Adipocyte (in vitro differentiated cells): Measurements from ENCODE around the gene KIF7.

ENCODE experiments used
- DNase-seq: peaks from one replicate; pipeline ENCODE4 v3.0.0-alpha.2; 2015; ENCODE audit warnings: low read depth
- H3K27me3 ChIP-seq: replicated peaks from 2 replicates; pipeline ENCODE4 v1.7.0; 2013; ENCODE audit warnings: mild to moderate bottlenecking, low read length, moderate library complexity; ENCODE audit not compliant: control insufficient read depth, insufficient read depth
- H3K36me3 ChIP-seq: 2 replicates; pipeline ENCODE4 v1.7.0; 2013; ENCODE audit warnings: low read length, mild to moderate bottlenecking, moderate library complexity; ENCODE audit not compliant: control insufficient read depth, insufficient read depth, severe bottlenecking
- H3K4me1 ChIP-seq: 2 replicates; pipeline ENCODE4 v1.7.0; 2013; ENCODE audit warnings: mild to moderate bottlenecking, low read length, moderate library complexity; ENCODE audit not compliant: control insufficient read depth, insufficient read depth
- H3K4me3 ChIP-seq: 2 replicates; pipeline ENCODE4 v1.7.0; 2013; ENCODE audit warnings: mild to moderate bottlenecking, low read length, moderate library complexity
- H3K9ac ChIP-seq: 2 replicates; pipeline ENCODE4 v1.7.0; 2013; ENCODE audit warnings: mild to moderate bottlenecking, low read length, moderate library complexity
- H3K9me3 ChIP-seq: 2 replicates; pipeline ENCODE4 v1.7.0; 2013; ENCODE audit warnings: mild to moderate bottlenecking, low read length, moderate library complexity; ENCODE audit not compliant: control insufficient read depth

KIF7 gene

DNA sequence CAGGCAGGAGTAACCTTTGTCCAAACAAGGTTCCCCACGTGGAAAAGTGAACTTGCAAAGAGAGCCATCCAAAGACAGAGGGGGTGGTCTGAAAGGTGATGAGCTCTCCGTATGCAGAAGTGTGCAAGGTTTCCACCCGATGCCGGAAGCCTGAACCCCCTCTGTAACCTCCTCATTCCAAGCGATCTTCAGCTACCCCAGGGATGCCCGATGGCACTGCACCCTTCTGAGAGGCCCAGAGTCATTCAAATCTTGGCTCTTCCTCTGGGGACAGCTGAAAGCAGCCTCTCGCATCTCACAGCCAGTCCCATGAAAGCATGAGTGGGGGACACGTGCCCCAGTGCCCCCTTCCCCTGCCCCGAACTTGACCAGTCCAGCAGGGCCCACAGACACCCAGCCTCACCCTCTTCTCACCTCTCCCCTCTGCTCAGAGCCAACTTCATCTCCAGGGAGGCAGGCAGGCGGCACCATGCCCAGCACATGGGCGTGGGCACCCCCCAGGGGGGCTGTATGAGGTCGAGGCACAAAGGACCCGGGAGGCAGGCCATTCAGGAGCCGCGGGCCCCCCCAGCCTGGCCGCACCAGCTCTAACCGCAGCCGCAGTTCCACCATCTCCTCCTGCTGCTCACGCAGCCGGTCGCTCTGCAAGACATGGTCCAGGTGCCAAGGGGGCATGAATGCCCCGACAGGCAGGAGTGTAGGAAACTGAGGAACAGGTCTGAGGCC lies 8.7 kb downstream of the KIF7 start:
- Histone ChIP-seq H3K9ac (peak overlapping the region; percentile 17), H3K9me3 (no peaks in the 10 kb centered on the region), H3K4me3 (no peak overlapping the region), H3K27me3 (no peaks in the 10 kb centered on the region), H3K4me1 (peaks cover 6% of the 10 kb centered on the region), H3K36me3 (peaks cover 75% of the 10 kb centered on the region)
- no peak for DNase-seq

DNA sequence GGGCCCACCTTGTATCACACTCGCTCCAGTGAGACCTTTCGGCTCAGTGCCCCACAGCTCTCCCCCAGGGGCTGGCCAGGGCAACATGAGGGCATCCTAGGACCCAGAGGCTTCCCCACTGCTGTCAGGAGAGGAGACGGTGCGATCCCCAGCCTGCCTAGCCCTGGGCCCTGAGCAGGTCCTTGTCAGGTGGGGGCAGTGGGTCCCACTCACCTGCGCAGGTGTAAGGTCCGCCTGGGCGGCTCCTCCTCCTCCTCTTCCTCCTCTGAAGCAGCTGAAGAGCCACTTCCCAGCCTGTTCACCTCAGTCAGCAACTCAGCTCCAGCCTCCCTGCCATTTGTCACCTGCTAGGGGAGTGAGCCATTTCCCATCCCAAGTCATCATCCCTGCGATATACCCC lies 9.6 kb downstream of the KIF7 start:
- Histone ChIP-seq H3K9me3 (no peaks in the 10 kb centered on the region), H3K4me1 (peaks cover 6% of the 10 kb centered on the region), H3K27me3 (no peaks in the 10 kb centered on the region), H3K9ac (no peak overlapping the region), H3K36me3 (peaks cover 81% of the 10 kb centered on the region), H3K4me3 (no peak overlapping the region)
- no peak for DNase-seq

DNA sequence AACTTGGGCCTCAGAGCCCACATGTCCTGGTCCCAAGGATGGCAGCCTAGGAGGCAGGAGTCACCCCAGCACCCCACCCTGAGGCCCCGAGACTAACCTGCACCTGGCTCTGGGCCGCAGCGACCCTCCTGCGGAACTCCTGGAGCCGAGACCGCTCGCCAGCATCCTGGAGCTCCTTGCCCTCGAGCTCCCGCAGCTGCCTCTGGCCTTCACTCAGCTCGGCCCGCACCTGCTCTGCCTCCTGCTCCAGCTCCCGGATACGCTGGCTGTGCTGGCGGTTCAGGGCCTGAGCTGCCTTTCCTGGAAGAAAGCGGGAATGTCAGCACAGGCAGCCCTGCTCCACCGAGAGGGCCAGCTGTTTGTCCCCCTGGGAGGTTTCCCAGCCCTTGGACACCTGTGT lies 13.2 kb downstream of the KIF7 start:
- H3K9ac ChIP-seq: no peak overlapping the region
- no peaks in the 10 kb centered on the region for H3K9me3 ChIP-seq
- H3K27me3 ChIP-seq: no peaks in the 10 kb centered on the region
- no peak for DNase-seq
- no peak overlapping the region for H3K4me3 ChIP-seq
- H3K4me1 ChIP-seq: peaks cover under 1% of the 10 kb centered on the region
- H3K36me3 ChIP-seq: peaks cover 63% of the 10 kb centered on the region

DNA sequence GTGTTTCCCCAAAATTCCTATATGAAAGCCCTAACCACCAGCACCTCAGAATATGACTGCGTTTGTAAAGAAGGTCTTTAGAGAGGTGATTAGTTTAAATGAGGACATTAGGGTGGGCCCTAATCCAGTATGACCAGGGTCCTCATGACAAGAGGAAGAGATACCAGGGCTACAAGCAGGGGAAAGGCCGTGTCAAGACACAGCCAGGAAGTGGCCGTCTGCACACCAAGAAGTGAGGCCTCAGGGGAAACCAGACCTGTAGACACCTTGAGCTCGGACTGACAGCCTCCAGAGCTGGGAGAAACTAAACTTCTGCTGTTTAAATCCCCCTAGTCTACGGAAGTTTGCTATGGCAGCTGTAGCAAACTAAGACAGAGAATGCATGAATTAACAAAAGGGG lies 14.2 kb downstream of the KIF7 start:
- no peaks in the 10 kb centered on the region for H3K4me1 ChIP-seq
- no peak for DNase-seq
- H3K36me3 ChIP-seq: peaks cover 55% of the 10 kb centered on the region
- no peaks in the 10 kb centered on the region for H3K9me3 ChIP-seq
- H3K4me3 ChIP-seq: no peak overlapping the region
- H3K27me3 ChIP-seq: no peaks in the 10 kb centered on the region
- no peak overlapping the region for H3K9ac ChIP-seq

DNA sequence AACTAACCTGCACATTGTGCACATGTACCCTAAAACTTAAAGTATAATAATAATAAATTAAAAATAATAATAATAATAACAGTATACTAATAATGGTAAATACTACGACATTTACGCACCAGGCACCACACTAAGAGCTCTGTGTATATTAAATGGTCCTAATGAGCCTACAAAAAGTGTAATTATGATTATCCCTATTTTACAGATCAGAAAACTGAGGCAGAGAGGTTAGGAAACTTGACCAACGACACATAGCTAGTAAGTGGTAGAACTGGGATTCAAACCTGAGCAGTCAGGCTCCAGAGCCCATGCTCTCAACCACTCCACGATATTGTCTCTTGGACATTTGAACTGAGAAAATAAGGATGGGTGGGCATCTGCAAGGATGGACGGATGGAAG lies 15.0 kb downstream of the KIF7 start:
- Histone ChIP-seq H3K4me3 (no peak overlapping the region), H3K4me1 (no peaks in the 10 kb centered on the region), H3K9me3 (no peaks in the 10 kb centered on the region), H3K27me3 (no peaks in the 10 kb centered on the region), H3K36me3 (peaks cover 47% of the 10 kb centered on the region), H3K9ac (no peak overlapping the region)
- DNase-seq: no peak

DNA sequence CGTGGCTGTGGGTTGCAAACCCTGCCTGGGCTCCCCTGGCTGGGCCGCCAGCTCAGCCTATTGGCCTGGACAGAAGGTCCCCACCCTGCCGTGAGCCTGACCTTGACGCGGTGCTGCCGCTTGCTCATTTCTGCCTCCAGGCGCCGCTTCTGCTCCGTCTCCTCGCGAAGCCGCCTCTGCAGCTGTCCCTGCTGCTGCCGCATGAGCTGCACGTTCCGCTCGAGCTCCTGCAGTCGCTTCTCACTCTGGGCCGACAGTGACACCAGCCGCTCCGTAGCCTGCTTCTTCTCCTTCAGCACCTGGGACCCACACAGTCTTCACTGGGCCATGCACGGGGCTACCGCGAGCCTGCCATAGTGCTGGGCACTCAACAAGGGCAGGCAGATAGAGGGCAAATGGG lies 21.7 kb downstream of the KIF7 start:
- no peak for DNase-seq
- Histone ChIP-seq H3K36me3 (peaks cover 50% of the 10 kb centered on the region), H3K4me3 (no peak overlapping the region)

DNA sequence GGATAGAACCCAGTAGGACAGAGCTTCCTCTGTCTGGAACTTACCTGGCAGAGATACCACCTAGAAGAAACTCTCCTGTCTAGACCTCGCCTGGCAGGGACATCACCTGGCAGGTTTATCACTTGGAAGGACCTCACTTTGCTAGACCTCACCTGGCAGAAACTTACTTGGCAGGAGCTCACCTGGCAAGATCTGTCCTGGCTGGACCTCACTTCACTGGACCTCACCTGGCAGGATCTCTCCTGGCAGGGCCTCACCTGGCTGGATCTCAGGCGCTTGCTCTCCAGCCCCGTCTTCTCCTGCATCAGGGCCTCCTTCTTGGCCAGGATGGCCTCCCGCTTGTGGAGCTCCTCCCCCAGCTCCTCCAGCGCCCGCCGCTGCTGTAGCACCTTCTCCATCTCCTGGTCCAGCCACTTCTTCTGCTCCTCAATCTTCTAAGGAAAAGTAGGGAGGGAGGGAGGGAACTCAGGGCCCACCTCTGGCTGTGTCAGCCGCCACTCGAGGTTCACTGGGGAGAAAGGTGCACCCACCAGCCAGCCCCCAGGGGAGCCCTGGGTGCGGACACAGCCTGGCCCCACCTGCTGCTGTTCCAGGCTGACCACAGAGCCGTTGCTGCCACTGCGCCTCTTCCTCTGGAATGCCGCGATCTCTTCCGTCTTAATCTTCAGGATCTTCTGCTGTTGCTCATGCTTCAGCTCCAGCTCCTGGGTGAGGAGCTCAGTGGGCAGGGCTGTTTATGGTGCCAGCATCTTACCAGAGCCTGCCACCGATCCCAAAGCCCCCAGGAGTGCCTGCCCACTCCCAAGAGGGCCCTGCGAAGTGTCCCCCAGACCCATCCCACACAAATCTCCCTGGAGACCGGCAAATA lies 22.5 kb downstream of the KIF7 start:
- no peak for DNase-seq
- H3K9me3 ChIP-seq: no peaks in the 10 kb centered on the region

More for the DNA sequence above, 21.7 kb downstream of the KIF7 start:
- no peak overlapping the region for H3K9ac ChIP-seq
- H3K27me3 ChIP-seq: no peaks in the 10 kb centered on the region
- H3K9me3 ChIP-seq: no peaks in the 10 kb centered on the region
- H3K4me1 ChIP-seq: no peaks in the 10 kb centered on the region

DNA sequence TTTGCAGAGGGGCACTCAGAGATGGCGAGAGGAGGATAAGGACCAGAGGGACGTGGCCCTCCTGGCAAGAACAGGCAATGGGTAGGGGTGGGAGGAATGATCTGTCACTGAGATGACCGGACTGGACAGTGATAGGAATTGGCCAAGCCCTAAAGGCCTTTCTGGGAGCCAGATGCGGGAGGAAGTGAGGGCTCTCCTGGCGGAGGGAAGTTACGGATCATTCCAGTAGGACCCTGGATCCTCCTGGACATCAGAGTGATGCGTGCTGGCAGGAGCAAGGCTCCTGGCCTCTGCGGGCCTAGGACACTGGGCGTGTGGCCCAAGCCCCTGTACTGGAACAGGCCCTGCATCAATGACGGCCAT lies 23.4 kb downstream of the KIF7 start:
- H3K27me3 ChIP-seq: no peaks in the 10 kb centered on the region

More for the DNA sequence above, 22.5 kb downstream of the KIF7 start:
- no peak overlapping the region for H3K9ac ChIP-seq
- H3K27me3 ChIP-seq: no peaks in the 10 kb centered on the region
- no peaks in the 10 kb centered on the region for H3K4me1 ChIP-seq
- peaks cover 57% of the 10 kb centered on the region for H3K36me3 ChIP-seq
- H3K4me3 ChIP-seq: no peak overlapping the region

DNA sequence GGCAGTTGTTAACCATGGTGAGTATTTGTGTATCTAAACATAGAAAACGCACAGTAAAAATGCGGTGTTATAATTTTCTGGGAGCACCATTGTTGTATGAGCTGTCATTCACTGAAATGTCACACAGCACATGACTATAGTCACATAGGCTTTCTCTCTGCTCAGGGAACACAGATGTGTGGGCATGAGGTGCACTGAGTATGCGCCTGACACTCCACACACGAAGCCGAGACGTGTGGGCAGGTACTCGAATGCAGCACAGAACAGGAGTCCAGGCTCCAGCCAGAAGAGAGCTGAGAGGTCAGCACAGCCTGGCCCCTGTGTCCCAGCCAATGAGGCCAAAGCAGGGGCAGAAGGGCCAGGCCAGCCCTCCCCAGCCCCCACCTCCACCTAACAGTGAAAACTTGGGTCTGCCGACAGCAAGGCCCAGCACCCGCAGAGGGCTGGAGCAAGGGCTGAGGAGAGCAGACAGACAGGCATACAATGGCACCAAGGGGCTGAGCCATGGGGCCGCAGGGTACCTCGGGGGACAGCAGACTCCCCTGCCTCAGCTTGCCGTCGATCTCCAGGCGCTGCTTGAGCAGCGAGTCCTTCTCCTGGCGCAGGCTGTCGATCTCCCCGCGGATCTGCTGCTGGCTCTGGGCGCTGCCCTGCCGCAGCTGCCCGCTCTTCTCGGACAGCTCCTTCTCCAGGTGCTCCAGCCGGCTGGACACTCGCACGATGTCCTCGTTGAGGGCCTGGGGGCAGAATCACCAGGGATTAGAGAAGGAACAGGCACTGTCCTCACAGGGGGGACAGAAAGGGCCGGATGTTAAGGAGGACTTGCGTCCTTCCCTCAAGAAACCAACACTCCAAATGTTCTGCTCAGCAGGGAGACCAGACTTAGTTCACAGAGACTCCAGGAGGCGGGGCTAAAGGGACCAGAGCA lies 24.0 kb downstream of the KIF7 start:
- H3K9me3 ChIP-seq: no peaks in the 10 kb centered on the region
- H3K36me3 ChIP-seq: peaks cover 73% of the 10 kb centered on the region
- no peak overlapping the region for H3K9ac ChIP-seq
- DNase-seq: no peak
- H3K4me3 ChIP-seq: no peak overlapping the region
- no peaks in the 10 kb centered on the region for H3K4me1 ChIP-seq
- H3K27me3 ChIP-seq: no peaks in the 10 kb centered on the region

More for the DNA sequence above, 23.4 kb downstream of the KIF7 start:
- Histone ChIP-seq H3K36me3 (peaks cover 67% of the 10 kb centered on the region), H3K4me3 (no peak overlapping the region), H3K9ac (no peak overlapping the region), H3K4me1 (no peaks in the 10 kb centered on the region), H3K9me3 (no peaks in the 10 kb centered on the region)
- no peak for DNase-seq

DNA sequence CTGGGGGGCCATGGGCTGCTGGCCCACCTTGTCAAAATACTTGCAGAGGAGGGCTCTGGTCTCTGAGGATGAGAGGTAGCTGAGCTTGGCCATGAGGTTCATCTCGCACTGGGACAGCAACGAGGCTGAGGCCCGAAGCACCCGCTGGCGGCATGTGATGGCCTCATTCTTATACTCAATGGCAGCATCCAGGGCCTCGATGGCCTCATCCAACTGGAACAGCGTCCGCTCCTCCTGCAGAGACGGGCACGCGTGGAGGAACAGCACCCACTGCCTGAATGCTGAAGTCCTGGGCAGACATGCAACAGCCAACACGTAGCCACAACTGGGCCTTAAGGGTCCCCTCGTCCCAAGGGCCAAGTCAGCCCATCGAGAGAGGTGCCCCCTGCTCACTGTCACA lies 25.0 kb downstream of the KIF7 start:
- no peaks in the 10 kb centered on the region for H3K9me3 ChIP-seq
- H3K27me3 ChIP-seq: no peaks in the 10 kb centered on the region
- no peaks in the 10 kb centered on the region for H3K4me1 ChIP-seq
- DNase-seq: no peak
- H3K9ac ChIP-seq: no peak overlapping the region
- H3K36me3 ChIP-seq: peaks cover 80% of the 10 kb centered on the region
- H3K4me3 ChIP-seq: no peak overlapping the region

DNA sequence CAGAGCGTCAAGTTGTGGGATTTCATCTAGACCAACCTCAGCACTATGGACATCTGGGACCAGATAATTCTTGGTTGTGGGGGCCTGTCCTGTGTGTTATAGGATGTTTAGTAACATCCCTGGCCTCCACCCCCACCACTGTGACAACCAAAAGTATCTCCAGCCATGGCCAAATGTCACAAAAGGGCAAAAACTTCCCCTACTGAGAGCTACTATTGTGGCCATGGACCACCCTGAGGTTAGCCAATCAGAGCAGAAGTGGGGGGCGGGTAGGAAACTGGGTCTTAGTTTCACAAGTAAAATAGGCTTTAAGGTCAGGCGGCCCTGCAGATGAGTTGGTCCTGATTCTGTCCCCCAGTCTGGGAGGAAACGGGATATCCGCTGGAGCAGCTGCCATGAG lies 25.4 kb downstream of the KIF7 start:
- H3K9me3 ChIP-seq: no peaks in the 10 kb centered on the region
- no peak for DNase-seq
- H3K36me3 ChIP-seq: peaks cover 80% of the 10 kb centered on the region
- H3K9ac ChIP-seq: no peak overlapping the region
- H3K27me3 ChIP-seq: no peaks in the 10 kb centered on the region
- no peak overlapping the region for H3K4me3 ChIP-seq
- no peaks in the 10 kb centered on the region for H3K4me1 ChIP-seq
